HS-5 (cell line): ENCODE data around the gene CYP3A4.
"Not testable (repeated sequence)": the region's sequence is repeated elsewhere in the genome, so short reads cannot be mapped to it uniquely, and the experiment has no call there.

ENCODE experiments used
- DNase-seq: peaks from one replicate; pipeline ENCODE4 v3.0.0-alpha.2; 2012; ENCODE audit warnings: low read depth

CYP3A4 gene

GRCh38 chr7:99784007-99784406 is at the start of gene CYP3A4:
TSS of gene CYP3A4 (minus strand) at chr7:99784184. CDS start at chr7:99784081, 103 bp downstream.
- DNase-seq = no peak

- DNase-seq = no peak
These were observed 49.4 kb upstream of the CYP3A4 start for GRCh38 chr7:99833289-99833877.

- DNase-seq = no peak
These were observed 47.6 kb upstream of the CYP3A4 start for GRCh38 chr7:99831595-99831994.

GRCh38 chr7:99829524-99830160 is 45.7 kb upstream of the CYP3A4 start:
- no peak for DNase-seq

GRCh38 chr7:99828811-99829210 is 44.8 kb upstream of the CYP3A4 start:
- DNase-seq = no peak

GRCh38 chr7:99827040-99827778 is 43.2 kb upstream of the CYP3A4 start:
- no peak for DNase-seq

DNA sequence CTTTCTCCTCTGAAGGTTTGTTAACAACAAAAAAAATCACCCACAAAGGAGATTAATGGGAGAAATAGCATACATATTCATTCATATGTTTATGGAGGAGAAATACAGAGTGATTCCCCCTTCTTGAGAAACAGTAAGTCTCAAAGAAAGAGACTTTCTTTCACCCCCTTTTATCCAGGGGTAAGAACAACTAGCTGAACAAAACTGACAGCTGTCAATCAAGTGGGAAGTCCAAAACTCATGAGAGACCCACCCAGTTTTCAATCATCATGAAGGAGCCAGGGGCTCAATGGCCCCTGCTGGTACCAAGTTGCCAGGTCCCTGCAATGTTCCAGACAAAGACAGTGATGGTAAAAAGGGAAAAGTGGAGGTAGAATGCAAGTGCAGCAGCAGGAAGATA is 41.9 kb upstream of the CYP3A4 start:
- DNase-seq = no peak

DNA sequence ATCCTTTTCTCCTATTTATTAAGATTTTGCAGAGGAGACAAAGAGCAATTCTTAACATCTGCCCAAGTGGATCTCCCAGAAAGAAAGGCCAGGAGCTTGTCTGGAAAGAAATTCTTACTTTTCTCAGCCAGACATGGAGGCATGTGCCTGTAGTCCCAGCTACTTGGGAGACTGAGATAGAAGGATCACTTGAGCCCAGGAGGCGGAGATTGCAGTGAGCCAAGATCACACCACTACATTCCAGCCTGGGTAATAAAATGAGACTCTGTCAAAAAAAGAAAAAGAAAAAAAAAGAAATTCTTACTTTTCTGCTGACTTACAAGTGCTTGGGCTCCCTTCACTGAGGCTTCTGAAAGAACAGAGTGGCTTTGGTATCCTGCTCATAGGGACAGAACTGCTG is 41.5 kb upstream of the CYP3A4 start:
- no peak for DNase-seq

- no peak for DNase-seq
These were observed 40.1 kb upstream of the CYP3A4 start for GRCh38 chr7:99824091-99824490.

DNA sequence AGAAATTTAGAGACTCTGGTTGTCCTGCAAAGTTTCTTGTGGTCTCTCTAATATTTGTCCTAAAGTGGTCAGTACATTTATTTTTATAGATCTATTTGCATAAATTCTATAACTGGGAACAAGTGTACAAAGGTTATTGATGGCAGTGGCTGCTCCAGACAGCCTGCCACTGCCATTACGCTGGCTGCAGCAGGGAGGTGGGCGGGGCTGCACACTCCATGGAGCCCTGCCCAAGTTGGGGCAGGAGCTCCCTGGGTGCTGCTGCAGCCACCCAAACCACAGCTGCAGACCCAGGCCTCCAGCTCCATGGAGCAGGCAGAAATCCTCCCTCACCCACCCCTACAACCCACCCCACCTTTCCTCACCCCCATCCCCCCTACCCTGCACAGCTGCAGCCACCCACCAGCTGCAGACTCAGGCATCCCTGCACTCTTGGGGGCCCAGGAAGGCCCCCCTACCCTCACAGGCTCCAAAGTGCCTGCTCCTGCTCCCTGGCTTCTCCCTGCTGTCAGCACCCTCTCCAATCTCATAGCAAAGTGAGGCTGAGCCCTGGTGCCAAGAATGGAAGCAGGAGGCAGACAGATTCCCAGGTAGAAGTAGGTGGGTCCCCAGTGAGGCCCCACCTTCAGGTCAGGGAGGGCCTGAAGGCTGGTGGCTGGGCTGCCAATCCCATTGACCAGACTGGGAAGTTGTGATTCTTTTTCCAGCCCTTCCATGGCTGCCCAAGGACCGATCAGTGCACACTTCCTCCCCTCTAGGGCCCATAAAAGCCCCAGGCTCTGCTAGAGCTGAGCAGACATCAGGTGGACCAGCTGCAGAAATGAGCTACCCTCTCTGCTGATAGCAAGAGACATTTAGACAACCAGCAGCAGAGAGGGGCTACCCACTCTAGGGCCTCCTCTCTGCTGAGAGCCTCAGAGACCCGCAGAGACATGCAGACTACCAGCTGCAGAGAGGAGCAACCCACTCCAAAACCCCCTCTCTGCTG is 39.0 kb upstream of the CYP3A4 start:
- no peak for DNase-seq

- DNase-seq = no peak
These were observed 36.5 kb upstream of the CYP3A4 start for GRCh38 chr7:99820408-99821027.

GRCh38 chr7:99808766-99809165 is 24.8 kb upstream of the CYP3A4 start:
- DNase-seq = no peak

- no peak for DNase-seq
These were observed 23.0 kb upstream of the CYP3A4 start for GRCh38 chr7:99806839-99807478.

DNA sequence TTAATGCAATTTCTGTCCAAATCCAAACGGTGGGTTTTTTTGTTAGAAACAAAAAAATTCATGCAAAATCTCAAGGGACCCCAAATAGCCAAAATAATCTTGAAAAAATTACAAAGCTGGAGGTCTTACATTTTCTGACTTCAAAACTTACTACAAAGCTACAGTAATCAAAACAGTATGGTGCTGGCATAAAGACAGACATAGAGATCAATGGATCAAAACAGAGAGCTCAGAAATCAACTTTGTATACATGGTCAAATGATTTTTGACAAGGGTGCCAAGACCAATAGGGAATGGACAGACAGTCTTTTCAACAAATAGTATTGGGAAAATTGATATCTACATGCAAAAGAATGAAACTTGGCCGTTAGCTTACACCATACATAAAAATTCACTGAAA is 21.7 kb upstream of the CYP3A4 start:
- DNase-seq = no peak

DNA sequence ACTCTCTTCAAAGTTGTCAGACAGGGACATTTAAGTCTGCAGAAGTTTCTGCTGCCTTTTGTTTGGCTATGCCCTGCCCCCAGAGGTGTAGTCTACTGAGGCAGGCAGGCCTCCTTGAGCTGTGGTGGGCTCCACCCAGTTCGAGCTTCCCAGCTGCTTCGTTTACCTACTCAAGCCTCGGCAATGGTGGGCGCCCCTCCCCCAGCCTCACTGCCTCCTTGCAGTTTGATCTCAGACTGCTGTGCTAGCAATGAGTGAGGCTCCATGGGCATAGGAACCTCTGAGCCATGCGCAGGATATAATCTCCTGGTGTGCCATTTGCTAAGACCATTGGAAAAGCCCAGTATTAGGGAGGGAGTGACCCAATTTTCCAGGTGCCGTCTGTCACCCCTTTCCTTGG is 19.1 kb upstream of the CYP3A4 start:
- DNase-seq = not testable (repeated sequence)

DNA sequence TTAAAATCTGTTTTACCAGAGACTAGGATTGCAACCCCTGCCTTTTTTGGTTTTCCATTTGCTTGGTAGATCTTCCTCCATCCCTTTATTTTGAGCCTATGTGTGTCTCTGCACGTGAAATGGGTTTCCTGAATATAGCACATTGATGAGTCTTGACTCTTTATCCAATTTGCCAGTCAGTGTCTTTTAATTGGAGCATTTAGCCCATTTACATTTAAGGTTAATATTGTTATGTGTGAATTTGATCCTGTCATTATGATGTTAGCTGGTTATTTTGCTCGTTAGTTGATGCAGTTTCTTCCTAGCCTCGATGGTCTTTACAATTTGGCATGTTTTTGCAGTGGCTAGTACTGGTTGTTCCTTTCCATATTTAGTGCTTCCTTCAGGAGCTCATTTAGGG is 17.4 kb upstream of the CYP3A4 start:
- DNase-seq = not testable (repeated sequence)

GRCh38 chr7:99798972-99799371 is 15.0 kb upstream of the CYP3A4 start:
- DNase-seq = no peak

DNA sequence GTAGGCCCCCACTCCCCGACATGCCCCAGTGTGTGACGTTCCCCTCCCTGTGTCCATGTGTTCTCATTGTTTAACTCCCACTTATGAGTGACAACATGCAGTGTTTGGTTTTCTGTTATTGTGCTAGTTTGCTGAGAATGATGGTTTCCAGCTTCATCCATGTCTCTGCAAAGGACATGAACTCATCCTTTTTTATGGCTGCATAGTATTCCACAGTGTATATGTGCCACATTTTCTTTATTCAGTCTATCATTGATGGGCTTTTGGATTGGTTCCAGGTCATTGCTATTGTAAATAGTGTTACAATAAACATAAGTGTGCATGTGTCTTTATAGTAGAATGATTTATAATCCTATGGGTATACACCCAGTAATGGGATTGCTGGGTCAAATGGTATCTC is 11.9 kb upstream of the CYP3A4 start:
- DNase-seq = not testable (repeated sequence)

GRCh38 chr7:99794585-99795502 is 10.9 kb upstream of the CYP3A4 start:
- DNase-seq = peak; percentile 32

DNA sequence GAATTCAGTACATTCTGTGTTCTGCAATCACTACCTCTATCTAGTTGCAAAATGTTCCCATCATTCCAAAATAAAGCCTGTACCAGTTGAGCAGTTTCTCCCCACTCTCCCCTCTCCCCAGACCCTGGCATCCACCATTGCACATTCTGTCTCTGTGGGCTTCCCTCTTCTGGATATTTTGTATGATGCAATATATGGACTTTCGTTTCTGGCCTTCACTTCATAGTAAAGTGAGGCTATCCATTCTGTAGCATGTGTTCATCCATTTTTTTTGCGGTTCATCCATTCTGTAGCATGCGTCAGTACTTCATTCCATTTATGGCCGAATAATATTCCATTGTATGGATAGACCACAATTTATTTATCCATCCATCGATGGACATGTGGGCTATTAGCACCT is 9.5 kb upstream of the CYP3A4 start:
- no peak for DNase-seq
